ENCODE results near the gene ARHGEF7.

ARHGEF7 gene

DNA sequence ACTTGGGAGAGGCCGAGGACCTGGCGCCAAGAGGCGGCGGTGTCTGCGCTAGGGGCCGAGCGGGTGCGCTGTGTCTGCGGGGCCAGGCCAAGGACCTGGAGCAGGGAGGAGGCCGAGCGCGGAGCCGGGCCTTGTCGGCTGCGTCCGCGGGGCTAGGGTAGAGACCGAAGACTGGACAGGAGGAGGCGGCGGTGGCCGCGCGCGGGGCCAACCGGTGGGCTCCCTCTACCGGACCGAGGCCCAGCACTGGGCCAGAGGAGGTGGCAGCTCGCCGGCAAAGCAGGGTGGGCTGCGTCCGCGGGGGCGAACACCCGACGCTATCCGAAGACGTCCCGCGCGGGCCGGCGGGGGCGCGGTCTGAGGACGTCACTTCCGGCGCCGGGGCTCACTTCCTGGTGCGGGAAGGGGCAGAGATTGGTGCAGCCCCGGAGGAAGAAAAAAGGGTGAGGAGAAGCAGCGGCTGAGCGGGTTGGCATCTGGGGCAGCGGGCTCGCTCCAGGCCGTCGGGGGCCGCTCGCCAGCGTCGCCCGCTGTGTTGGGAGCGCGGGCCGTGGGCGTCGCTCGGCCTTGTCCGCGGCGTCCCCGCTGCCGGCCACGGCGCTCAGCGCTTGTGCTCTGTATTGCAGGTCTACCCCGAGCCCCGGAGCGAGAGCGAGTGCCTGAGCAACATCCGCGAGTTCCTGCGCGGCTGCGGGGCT is 38.3 kb downstream of the ARHGEF7 start:
- TF ChIP-seq ZFX (IDR thresholded peaks at IDR 0.05; ENCODE audit: borderline replicate concordance) = peak; percentile 71; the same call in 1 of the 2 replicates
- TF ChIP-seq, protein P1, sequence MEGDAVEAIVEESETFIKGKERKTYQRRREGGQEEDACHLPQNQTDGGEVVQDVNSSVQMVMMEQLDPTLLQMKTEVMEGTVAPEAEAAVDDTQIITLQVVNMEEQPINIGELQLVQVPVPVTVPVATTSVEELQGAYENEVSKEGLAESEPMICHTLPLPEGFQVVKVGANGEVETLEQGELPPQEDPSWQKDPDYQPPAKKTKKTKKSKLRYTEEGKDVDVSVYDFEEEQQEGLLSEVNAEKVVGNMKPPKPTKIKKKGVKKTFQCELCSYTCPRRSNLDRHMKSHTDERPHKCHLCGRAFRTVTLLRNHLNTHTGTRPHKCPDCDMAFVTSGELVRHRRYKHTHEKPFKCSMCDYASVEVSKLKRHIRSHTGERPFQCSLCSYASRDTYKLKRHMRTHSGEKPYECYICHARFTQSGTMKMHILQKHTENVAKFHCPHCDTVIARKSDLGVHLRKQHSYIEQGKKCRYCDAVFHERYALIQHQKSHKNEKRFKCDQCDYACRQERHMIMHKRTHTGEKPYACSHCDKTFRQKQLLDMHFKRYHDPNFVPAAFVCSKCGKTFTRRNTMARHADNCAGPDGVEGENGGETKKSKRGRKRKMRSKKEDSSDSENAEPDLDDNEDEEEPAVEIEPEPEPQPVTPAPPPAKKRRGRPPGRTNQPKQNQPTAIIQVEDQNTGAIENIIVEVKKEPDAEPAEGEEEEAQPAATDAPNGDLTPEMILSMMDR (IDR thresholded peaks at IDR 0.05) = peak; percentile 13; the same call in 1 of the 2 replicates

DNA sequence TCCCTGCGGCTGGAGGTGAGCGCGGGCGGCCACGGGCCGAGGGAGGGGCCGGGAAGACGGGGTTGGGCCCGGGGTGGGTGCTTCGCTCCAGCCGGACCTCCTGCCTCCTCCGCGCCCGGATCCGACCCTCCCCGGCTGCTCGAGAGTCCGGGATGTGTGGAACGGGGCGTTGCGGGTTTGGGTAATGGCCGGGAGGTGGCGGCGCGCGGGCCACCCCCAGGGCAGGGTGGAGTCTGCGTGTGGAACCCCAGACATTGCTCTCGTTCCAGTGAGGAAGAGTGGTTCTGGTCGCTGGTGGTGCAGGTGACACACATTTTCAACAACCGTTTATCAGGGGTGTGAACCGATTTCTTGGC is 38.8 kb downstream of the ARHGEF7 start:
- TF ChIP-seq, protein P1 (IDR thresholded peaks at IDR 0.05) = no peak; the same call in 1 of the 2 replicates
- TF ChIP-seq ZFX (IDR thresholded peaks at IDR 0.05; ENCODE audit: borderline replicate concordance) = no peak
- H3K27ac ChIP-seq = peak overlapping the region; percentile 87

More for the DNA sequence above, 38.3 kb downstream of the ARHGEF7 start:
- H3K27ac ChIP-seq = peak overlapping the region; percentile 87

DNA sequence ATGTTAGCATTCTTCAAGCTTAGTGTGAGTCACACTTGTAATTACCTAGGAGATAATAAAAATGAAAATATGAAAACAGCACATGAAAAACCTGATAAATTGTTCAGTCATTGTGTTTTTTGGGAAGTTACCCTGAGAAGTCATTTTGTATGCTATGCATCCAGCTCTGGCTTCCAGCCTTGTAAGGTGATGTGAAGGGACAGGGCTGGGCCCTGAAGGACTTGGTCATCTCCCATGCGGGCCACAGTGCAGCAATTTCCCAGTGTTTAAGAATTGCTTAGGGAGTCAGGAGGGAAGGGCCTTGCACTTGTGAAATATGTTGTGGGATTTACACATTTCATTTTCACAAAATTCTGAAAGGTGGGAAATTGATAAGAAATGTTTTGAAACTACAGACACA is 41.3 kb downstream of the ARHGEF7 start:
- no peak overlapping the region for H3K27ac ChIP-seq
- TF ChIP-seq ZFX (IDR thresholded peaks at IDR 0.05; ENCODE audit: borderline replicate concordance) = no peak
- TF ChIP-seq, protein P1 (IDR thresholded peaks at IDR 0.05) = no peak

DNA sequence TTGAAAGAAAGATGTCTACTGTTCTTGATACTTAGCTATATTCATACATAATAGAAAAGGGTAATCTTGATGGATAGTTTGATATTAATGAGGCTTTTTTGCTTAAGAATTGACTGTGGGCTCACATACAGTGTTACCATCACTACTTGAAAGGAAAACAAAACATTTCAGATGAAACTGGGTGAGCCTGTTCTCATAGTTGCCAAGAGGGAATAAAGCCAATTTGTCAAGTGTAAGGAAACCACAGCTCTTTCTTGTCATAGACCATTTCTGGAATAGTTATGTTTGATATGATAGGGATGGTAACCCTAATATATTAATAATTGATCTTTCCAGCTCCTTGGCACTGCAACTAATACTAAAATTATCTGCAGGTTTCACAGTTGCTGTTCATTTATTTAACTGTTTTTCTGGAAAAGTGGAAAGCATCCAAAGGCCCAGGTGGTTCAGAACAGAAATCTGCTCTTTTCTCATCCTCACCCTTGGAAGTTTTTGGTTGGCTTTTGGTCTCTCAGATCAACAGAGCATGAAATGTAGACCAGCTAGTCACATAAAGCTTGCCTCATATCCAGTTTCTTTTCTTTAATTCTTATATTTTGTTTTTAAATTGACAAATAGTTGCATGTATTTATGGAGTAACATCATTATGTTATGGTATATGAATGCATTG is 43.2 kb downstream of the ARHGEF7 start:
- H3K27ac ChIP-seq = no peak overlapping the region
- TF ChIP-seq, protein P1 (IDR thresholded peaks at IDR 0.05) = no peak
- no peak for TF ChIP-seq ZFX (IDR thresholded peaks at IDR 0.05; ENCODE audit: borderline replicate concordance)

DNA sequence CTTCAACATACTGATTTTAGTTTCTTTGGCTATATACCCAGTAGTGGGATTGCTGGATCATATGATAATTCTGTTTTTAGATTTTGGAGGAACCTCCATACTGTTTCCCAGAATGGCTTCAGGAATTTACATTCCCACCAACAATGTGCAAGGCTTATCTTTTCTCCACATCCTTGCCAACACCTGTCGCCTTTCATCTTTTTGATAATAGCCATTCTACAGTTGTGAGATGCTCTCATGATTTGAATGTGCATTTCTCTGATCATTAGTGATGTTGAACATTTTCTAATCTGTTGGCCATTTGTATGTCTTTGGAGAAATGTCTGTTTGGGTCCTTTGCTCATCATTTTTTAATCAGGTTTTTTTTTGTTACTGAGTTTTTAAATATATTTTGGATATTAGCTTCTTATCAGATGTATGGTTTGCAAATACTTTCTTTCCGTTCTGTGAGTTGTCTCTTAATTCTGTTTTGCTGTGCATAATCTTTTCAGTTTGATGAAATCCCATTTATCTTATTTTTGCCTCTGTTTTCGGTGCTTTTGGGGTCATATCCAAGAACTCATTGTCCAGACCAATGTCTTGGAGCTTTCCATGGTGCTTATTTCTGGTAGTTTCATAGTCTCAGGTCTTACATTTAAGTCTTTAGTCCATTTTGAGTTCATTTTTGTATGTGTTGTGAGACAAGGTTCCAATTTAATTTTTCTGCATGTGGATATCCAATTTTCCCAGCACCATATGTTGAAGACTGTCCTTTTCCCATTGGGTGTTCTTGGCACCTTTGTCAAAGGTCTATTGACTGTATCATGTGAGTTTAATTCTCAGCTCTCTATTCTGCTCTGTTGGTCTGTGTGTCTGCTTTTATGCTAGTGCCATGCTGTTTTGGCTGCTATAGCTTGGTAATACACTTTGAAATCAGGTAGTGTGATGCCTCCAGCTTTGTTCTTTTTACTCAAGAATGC is 44.5 kb downstream of the ARHGEF7 start:
- H3K27ac ChIP-seq = no peak overlapping the region
- TF ChIP-seq, protein P1 (IDR thresholded peaks at IDR 0.05) = no peak
- TF ChIP-seq ZFX (IDR thresholded peaks at IDR 0.05; ENCODE audit: borderline replicate concordance) = no peak

DNA sequence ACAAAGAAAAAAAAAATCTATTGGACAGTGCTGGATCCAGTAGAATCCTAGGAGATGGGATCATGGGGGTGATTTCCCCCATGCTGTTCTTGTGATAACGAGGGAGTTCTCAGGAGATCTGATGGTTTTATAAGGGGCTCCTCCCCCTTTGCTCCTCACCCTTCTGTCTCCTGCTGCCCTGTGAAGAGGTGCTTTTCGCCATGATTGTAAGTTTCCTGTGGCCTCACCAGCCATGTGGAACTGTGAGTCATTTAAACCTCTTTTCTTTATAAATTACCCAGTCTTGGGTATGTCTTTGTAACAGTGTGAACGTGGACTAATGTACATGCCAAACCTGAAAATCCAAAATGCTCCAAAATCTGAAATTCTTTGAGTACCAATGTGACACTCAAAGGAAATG is 45.5 kb downstream of the ARHGEF7 start:
- TF ChIP-seq ZFX (IDR thresholded peaks at IDR 0.05; ENCODE audit: borderline replicate concordance) = no peak
- TF ChIP-seq, protein P1 (IDR thresholded peaks at IDR 0.05) = no peak
- no peak overlapping the region for H3K27ac ChIP-seq
